ENCODE data around the gene C10orf90.

Gene C10orf90

DNA sequence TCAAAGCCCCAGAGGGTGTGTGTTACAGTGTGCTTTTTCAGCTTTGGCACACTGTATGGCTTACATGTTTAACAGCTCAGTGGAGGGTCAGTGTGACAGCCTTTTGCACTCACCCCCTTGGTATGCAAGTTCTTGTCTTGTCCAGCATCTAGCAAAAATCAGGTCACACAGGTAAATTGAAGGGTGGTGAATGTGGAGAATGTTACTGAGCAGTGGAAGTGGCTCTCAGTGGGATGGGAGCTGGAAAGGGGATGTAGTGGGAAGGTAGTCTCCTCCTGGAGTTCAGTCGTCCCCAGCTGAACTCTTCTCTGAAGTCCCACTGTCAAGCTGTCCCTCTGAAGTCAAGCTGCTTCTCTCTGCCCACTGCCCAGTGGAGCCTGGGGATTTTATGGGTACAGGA is 21.0 kb upstream of the C10orf90 start:
- H3K79me2 ChIP-seq (ENCODE audit: control insufficient read depth, low read length) = no peaks in the 10 kb centered on the region
- H3K4me3 ChIP-seq (ENCODE audit: low read length) = no peak overlapping the region
- no peaks in the 10 kb centered on the region for H3K9me3 ChIP-seq (ENCODE audit: control insufficient read depth, insufficient read depth, low read length)
- no peaks in the 10 kb centered on the region for H3K36me3 ChIP-seq (ENCODE audit: control insufficient read depth, low read length)
- no peaks in the 10 kb centered on the region for H3F3A ChIP-seq (ENCODE audit: control insufficient read depth, insufficient read depth)
- no peak overlapping the region for H3K4me2 ChIP-seq (ENCODE audit: low read length)
- TF ChIP-seq, protein P1, sequence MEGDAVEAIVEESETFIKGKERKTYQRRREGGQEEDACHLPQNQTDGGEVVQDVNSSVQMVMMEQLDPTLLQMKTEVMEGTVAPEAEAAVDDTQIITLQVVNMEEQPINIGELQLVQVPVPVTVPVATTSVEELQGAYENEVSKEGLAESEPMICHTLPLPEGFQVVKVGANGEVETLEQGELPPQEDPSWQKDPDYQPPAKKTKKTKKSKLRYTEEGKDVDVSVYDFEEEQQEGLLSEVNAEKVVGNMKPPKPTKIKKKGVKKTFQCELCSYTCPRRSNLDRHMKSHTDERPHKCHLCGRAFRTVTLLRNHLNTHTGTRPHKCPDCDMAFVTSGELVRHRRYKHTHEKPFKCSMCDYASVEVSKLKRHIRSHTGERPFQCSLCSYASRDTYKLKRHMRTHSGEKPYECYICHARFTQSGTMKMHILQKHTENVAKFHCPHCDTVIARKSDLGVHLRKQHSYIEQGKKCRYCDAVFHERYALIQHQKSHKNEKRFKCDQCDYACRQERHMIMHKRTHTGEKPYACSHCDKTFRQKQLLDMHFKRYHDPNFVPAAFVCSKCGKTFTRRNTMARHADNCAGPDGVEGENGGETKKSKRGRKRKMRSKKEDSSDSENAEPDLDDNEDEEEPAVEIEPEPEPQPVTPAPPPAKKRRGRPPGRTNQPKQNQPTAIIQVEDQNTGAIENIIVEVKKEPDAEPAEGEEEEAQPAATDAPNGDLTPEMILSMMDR (IDR thresholded peaks at IDR 0.05; ENCODE audit: low read depth, low read length, poor library complexity, severe bottlenecking) = no peak
- no peak for TF ChIP-seq EZH2phosphoT487 (IDR thresholded peaks at IDR 0.05; ENCODE audit: borderline replicate concordance, low read length)
- no peaks in the 10 kb centered on the region for H3K4me1 ChIP-seq (ENCODE audit: control insufficient read depth, low read length)
- no peaks in the 10 kb centered on the region for H3K27me3 ChIP-seq (ENCODE audit: control insufficient read depth, low read length)
- H3K27ac ChIP-seq (ENCODE audit: low read depth, low read length) = no peak overlapping the region
- no peaks in the 10 kb centered on the region for H3K9me2 ChIP-seq (replicated peaks; ENCODE audit: control insufficient read depth, low read length)
- H4K20me1 ChIP-seq (ENCODE audit: control insufficient read depth, insufficient read depth, low read depth, low read length) = no peaks in the 10 kb centered on the region

DNA sequence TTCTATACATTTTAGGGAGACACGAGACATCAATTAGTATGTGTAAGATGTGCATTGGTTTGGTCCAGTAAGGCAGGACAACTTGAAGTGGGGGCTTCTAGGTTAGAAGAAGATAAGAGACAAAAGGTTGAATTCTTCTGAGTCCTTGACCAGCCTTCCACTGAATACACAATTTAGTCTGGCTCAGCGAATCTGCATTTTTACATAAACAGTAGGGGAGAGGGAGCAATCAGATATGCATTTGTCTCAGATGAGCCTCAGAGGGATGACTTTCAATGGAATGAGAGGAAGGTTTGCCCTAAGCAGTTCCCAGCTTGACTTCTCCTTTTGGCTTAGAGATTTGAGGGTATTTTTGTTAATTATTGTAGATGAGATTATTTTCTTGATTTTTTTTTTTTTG is 20.0 kb upstream of the C10orf90 start:
- Histone ChIP-seq H3F3A (ENCODE audit: control insufficient read depth, insufficient read depth) (no peaks in the 10 kb centered on the region), H3K4me1 (ENCODE audit: control insufficient read depth, low read length) (no peaks in the 10 kb centered on the region), H3K79me2 (ENCODE audit: control insufficient read depth, low read length) (no peaks in the 10 kb centered on the region), H3K36me3 (ENCODE audit: control insufficient read depth, low read length) (no peaks in the 10 kb centered on the region), H4K20me1 (ENCODE audit: control insufficient read depth, insufficient read depth, low read depth, low read length) (no peaks in the 10 kb centered on the region), H3K9me3 (ENCODE audit: control insufficient read depth, insufficient read depth, low read length) (no peaks in the 10 kb centered on the region), H3K27me3 (ENCODE audit: control insufficient read depth, low read length) (no peaks in the 10 kb centered on the region), H3K9me2 (replicated peaks; ENCODE audit: control insufficient read depth, low read length) (no peaks in the 10 kb centered on the region), H3K27ac (ENCODE audit: low read depth, low read length) (no peak overlapping the region), H3K4me3 (ENCODE audit: low read length) (no peak overlapping the region), H3K4me2 (ENCODE audit: low read length) (no peak overlapping the region)
- TF ChIP-seq EZH2phosphoT487 (IDR thresholded peaks at IDR 0.05; ENCODE audit: borderline replicate concordance, low read length) = no peak
- TF ChIP-seq, protein P1 (IDR thresholded peaks at IDR 0.05; ENCODE audit: low read depth, low read length, poor library complexity, severe bottlenecking) = no peak

DNA sequence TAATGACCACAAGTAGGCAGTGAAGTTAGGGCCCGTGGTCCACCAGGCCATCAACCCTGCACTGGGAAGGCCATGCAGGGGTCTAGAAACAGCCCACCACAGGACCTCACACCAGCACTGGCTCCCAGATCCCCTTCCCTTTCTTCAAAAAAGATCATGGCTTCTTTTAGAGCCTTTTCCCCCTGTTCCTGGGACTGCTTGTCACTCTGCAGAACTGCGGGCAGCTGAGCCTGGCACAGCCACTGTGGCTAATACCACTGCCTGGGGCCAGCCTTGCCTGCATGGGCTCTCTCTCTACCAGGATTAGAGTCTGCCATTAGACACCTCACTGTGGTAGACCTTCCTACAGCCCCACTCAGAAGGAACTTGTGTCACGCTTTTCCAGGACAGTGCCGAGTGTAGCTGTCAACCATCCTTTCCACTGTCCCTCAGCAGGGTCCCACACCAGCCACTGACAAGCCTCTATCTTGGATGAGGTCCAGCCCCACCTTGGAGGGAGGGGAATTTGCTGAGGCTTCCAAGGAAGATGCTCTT is 19.0 kb upstream of the C10orf90 start:
- Histone ChIP-seq H3K27ac (ENCODE audit: low read depth, low read length) (no peak overlapping the region), H3K4me3 (ENCODE audit: low read length) (no peak overlapping the region), H4K20me1 (ENCODE audit: control insufficient read depth, insufficient read depth, low read depth, low read length) (no peaks in the 10 kb centered on the region), H3K9me2 (replicated peaks; ENCODE audit: control insufficient read depth, low read length) (no peaks in the 10 kb centered on the region), H3K79me2 (ENCODE audit: control insufficient read depth, low read length) (no peaks in the 10 kb centered on the region), H3K9me3 (ENCODE audit: control insufficient read depth, insufficient read depth, low read length) (no peaks in the 10 kb centered on the region), H3K36me3 (ENCODE audit: control insufficient read depth, low read length) (no peaks in the 10 kb centered on the region), H3K27me3 (ENCODE audit: control insufficient read depth, low read length) (no peaks in the 10 kb centered on the region), H3F3A (ENCODE audit: control insufficient read depth, insufficient read depth) (no peaks in the 10 kb centered on the region), H3K4me2 (ENCODE audit: low read length) (no peak overlapping the region), H3K4me1 (ENCODE audit: control insufficient read depth, low read length) (no peaks in the 10 kb centered on the region)
- TF ChIP-seq EZH2phosphoT487 (IDR thresholded peaks at IDR 0.05; ENCODE audit: borderline replicate concordance, low read length) = no peak
- TF ChIP-seq, protein P1 (IDR thresholded peaks at IDR 0.05; ENCODE audit: low read depth, low read length, poor library complexity, severe bottlenecking) = no peak

Measured in DOHH2 (cell line).